ENCODE results near the gene LRIG1. TPM values are rescaled to one million over a fixed set of nuclear protein-coding genes. Genes with fewer than 3 reads are reported as not detected.
A peak's percentile ranks its signal among the peaks of the same experiment; 100 is the strongest.

Gene LRIG1
- total RNA-seq, 1 experiment from 2014 or later: 2.2 TPM

GRCh38 chr3:66427951-66428474, 72.8 kb downstream of the LRIG1 start:
- intact Hi-C loops (cut with micrococcal nuclease): no loop called here
- Histone ChIP-seq H2AFZ (ENCODE audit: low read length) (no peak overlapping the region), H3K9me2 (replicated peaks; ENCODE audit: low read length) (no peaks in the 10 kb centered on the region), H3K36me3 (ENCODE audit: low read depth, low read length) (no peaks in the 10 kb centered on the region), H3K9ac (ENCODE audit: low read length) (no peak overlapping the region), H3K27me3 (ENCODE audit: low read length) (no peaks in the 10 kb centered on the region), H3K9me3 (ENCODE audit: low read length) (no peaks in the 10 kb centered on the region), H3K4me2 (ENCODE audit: low read length) (peak overlapping the region; percentile 46; the same call in 1 of the 2 replicates), H3K27ac (ENCODE audit: low read length) (no peak overlapping the region), H3F3A (ENCODE audit: low read length, unreplicated experiment) (no peaks in the 10 kb centered on the region), H3K4me1 (ENCODE audit: insufficient read depth, low read length) (peaks cover 12% of the 10 kb centered on the region; the same call in 1 of the 2 replicates), H3K4me3 (ENCODE audit: low read length) (no peak overlapping the region), H3K79me2 (ENCODE audit: low read length) (no peaks in the 10 kb centered on the region), H4K20me1 (ENCODE audit: low read length) (no peaks in the 10 kb centered on the region)
- TF ChIP-seq EZH2phosphoT487 (IDR thresholded peaks at IDR 0.05; ENCODE audit: borderline replicate concordance, low read length) (no peak), EZH2 (IDR thresholded peaks at IDR 0.05; ENCODE audit: low read length, unreplicated experiment) (no peak), CTCF (conservative IDR thresholded peaks at IDR 0.05; ENCODE audit: low read depth, low read length) (no peak)
- POLR2A ChIA-PET (ENCODE audit: unreplicated experiment): no interaction called here
- BruUV-seq (replicated peaks): no TSS peak
- ATAC-seq: no peak
- DNase-seq: no peak
- CTCF ChIA-PET: no interaction called here

DNA sequence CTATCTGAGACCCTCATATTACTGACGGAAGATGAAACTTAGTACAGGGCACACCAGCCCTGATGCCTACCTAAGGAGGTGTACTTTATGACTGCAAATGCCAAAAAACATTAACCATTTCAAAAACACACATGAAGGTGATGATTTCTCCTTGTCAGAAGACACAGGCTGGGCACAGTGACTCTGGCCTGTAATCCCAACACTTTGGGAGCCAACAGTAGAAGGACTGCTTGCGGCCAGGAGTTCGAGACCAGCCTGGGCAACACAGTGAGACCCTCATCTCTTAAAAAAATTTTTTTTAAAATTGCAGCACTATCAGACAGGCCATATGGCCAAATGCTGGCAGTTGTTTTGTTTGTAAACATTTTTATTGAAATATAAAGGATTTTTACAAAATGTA, 73.5 kb downstream of the LRIG1 start:
- no peak for DNase-seq
- BruUV-seq (replicated peaks): no TSS peak
- ChIA-PET POLR2A (ENCODE audit: unreplicated experiment) (no interaction called here), CTCF (no interaction called here)
- Histone ChIP-seq H2AFZ (ENCODE audit: low read length) (no peak overlapping the region), H3K4me1 (ENCODE audit: insufficient read depth, low read length) (peaks cover 12% of the 10 kb centered on the region; the same call in 1 of the 2 replicates), H3K27me3 (ENCODE audit: low read length) (no peaks in the 10 kb centered on the region), H3K9ac (ENCODE audit: low read length) (no peak overlapping the region), H3K4me2 (ENCODE audit: low read length) (no peak overlapping the region), H3K79me2 (ENCODE audit: low read length) (no peaks in the 10 kb centered on the region), H3K4me3 (ENCODE audit: low read length) (no peak overlapping the region), H3K9me3 (ENCODE audit: low read length) (no peaks in the 10 kb centered on the region), H3F3A (ENCODE audit: low read length, unreplicated experiment) (no peaks in the 10 kb centered on the region), H3K27ac (ENCODE audit: low read length) (no peak overlapping the region), H3K36me3 (ENCODE audit: low read depth, low read length) (no peaks in the 10 kb centered on the region), H4K20me1 (ENCODE audit: low read length) (no peaks in the 10 kb centered on the region), H3K9me2 (replicated peaks; ENCODE audit: low read length) (no peaks in the 10 kb centered on the region)
- no peak for ATAC-seq
- intact Hi-C loops (cut with micrococcal nuclease): no loop called here
- TF ChIP-seq CTCF (conservative IDR thresholded peaks at IDR 0.05; ENCODE audit: low read depth, low read length): no peak
- TF ChIP-seq EZH2 (IDR thresholded peaks at IDR 0.05; ENCODE audit: low read length, unreplicated experiment): no peak
- TF ChIP-seq EZH2phosphoT487 (IDR thresholded peaks at IDR 0.05; ENCODE audit: borderline replicate concordance, low read length): no peak

GRCh38 chr3:66426135-66426534, 74.7 kb downstream of the LRIG1 start:
- Histone ChIP-seq H3K79me2 (ENCODE audit: low read length) (no peaks in the 10 kb centered on the region), H3K4me2 (ENCODE audit: low read length) (no peak overlapping the region), H2AFZ (ENCODE audit: low read length) (no peak overlapping the region), H3K9me2 (replicated peaks; ENCODE audit: low read length) (no peaks in the 10 kb centered on the region), H3F3A (ENCODE audit: low read length, unreplicated experiment) (no peaks in the 10 kb centered on the region), H3K27ac (ENCODE audit: low read length) (no peak overlapping the region), H3K27me3 (ENCODE audit: low read length) (no peaks in the 10 kb centered on the region), H3K9ac (ENCODE audit: low read length) (no peak overlapping the region), H3K9me3 (ENCODE audit: low read length) (no peaks in the 10 kb centered on the region), H4K20me1 (ENCODE audit: low read length) (no peaks in the 10 kb centered on the region), H3K4me1 (ENCODE audit: insufficient read depth, low read length) (peaks cover 12% of the 10 kb centered on the region; the same call in 1 of the 2 replicates), H3K36me3 (ENCODE audit: low read depth, low read length) (no peaks in the 10 kb centered on the region), H3K4me3 (ENCODE audit: low read length) (no peak overlapping the region)
- no peak for DNase-seq
- ChIA-PET POLR2A (ENCODE audit: unreplicated experiment) (no interaction called here), CTCF (no interaction called here)
- BruUV-seq (replicated peaks): no TSS peak
- TF ChIP-seq EZH2 (IDR thresholded peaks at IDR 0.05; ENCODE audit: low read length, unreplicated experiment) (no peak), CTCF (conservative IDR thresholded peaks at IDR 0.05; ENCODE audit: low read depth, low read length) (no peak), EZH2phosphoT487 (IDR thresholded peaks at IDR 0.05; ENCODE audit: borderline replicate concordance, low read length) (no peak)
- intact Hi-C loops (cut with micrococcal nuclease): no loop called here
- no peak for ATAC-seq

Measured in PC-3 (cell line).